ENCODE results near the gene GRID1. TPM values are rescaled to one million over a fixed set of nuclear protein-coding genes. Genes with fewer than 3 reads are reported as not detected.

Gene GRID1
- total and polyA plus RNA-seq, 10 of the 15 experiments (the other 5 are each of a cell fraction or from before 2014, with no cell fraction given): 0.04 to 0.62 (median 0.08) TPM; not detected in 5

- ATAC-seq: no peak
- H3K4me1 ChIP-seq (ENCODE audit: control insufficient read depth, insufficient read depth, low read length): no peaks in the 10 kb centered on the region
- TF ChIP-seq NFYA (IDR thresholded peaks at IDR 0.05; ENCODE audit: borderline replicate concordance, low read depth, low read length): no peak
- no peak for TF ChIP-seq USF1 (IDR thresholded peaks at IDR 0.05; ENCODE audit: borderline replicate concordance, extremely low read length, insufficient read depth, low read depth, low read length)
- no peaks in the 10 kb centered on the region for H4K20me1 ChIP-seq (ENCODE audit: control insufficient read depth, insufficient read depth)
- no peak for DNase-seq (ENCODE audit: low read depth, low spot score)
- intact Hi-C loops (cut with micrococcal nuclease; ENCODE audit: unreplicated experiment): no loop called here
- peaks cover 0 to 4% of the 10 kb centered on the region in 2 experiments; a peak in 2 of 4 replicates for H3K27me3 ChIP-seq (replicated peaks in 1 of 2; ENCODE audit: control insufficient read depth in 2 of 2, insufficient read depth in 2 of 2, low read length in 1 of 2)
- CTCF ChIA-PET: no interaction called here
- in situ Hi-C loops (cut with MboI): no loop called here
- RAD21 ChIA-PET (ENCODE audit: unreplicated experiment): no interaction called here
- no peaks in the 10 kb centered on the region for H3K36me3 ChIP-seq (ENCODE audit: control insufficient read depth in 2 of 2, insufficient read depth in 2 of 2, low read length in 1 of 2)
- no peak overlapping the region for H3K9ac ChIP-seq (ENCODE audit: control insufficient read depth, insufficient read depth, low read length)
- 0% methylated on average over 1 of the region's 1 CpG for WGBS (ENCODE audit: insufficient coverage, insufficient replicate concordance, low lambda C conversion rate, missing lambda C conversion rate)
- no peaks in the 10 kb centered on the region for H3K9me3 ChIP-seq (replicated peaks; ENCODE audit: control insufficient read depth, insufficient read depth, low read length)
- no peak overlapping the region for H2AFZ ChIP-seq (ENCODE audit: control insufficient read depth, low read depth, low read length)
- H3K4me2 ChIP-seq (ENCODE audit: control insufficient read depth, insufficient read depth): no peak overlapping the region
- SMC1A ChIA-PET (ENCODE audit: uncharacterized antibody, unreplicated experiment): no interaction called here
- no peaks in the 10 kb centered on the region for H3K79me2 ChIP-seq (ENCODE audit: control insufficient read depth, insufficient read depth, low read length)
- POLR2A ChIA-PET: no interaction called here
- FAIRE-seq: no peak
- BruUV-seq (replicated peaks): no TSS peak
- H3K27ac ChIP-seq (ENCODE audit: control insufficient read depth, insufficient read depth): no peak overlapping the region
- H3K4me3 ChIP-seq: no peak overlapping the region
Measured at GRCh38 chr10:86063341-86063740, 303.3 kb downstream of the GRID1 start.

- no peak overlapping the region for H3K4me3 ChIP-seq
- H3K79me2 ChIP-seq (ENCODE audit: control insufficient read depth, insufficient read depth, low read length): no peaks in the 10 kb centered on the region
- in situ Hi-C loops (cut with MboI): no loop called here
- no peak overlapping the region for H3K9ac ChIP-seq (ENCODE audit: control insufficient read depth, insufficient read depth, low read length)
- H3K4me1 ChIP-seq (ENCODE audit: control insufficient read depth, insufficient read depth, low read length): no peaks in the 10 kb centered on the region
- WGBS (ENCODE audit: insufficient coverage, insufficient replicate concordance, low lambda C conversion rate, missing lambda C conversion rate): 24% methylated on average over 6 of the region's 6 CpGs
- no peaks in the 10 kb centered on the region for H3K36me3 ChIP-seq (ENCODE audit: control insufficient read depth in 2 of 2, insufficient read depth in 2 of 2, low read length in 1 of 2)
- ChIA-PET SMC1A (ENCODE audit: uncharacterized antibody, unreplicated experiment) (no interaction called here), RAD21 (ENCODE audit: unreplicated experiment) (no interaction called here), CTCF (no interaction called here), POLR2A (no interaction called here)
- no peak overlapping the region for H2AFZ ChIP-seq (ENCODE audit: control insufficient read depth, low read depth, low read length)
- no peak overlapping the region for H3K4me2 ChIP-seq (ENCODE audit: control insufficient read depth, insufficient read depth)
- peaks cover 0 to 4% of the 10 kb centered on the region in 2 experiments; a peak in 2 of 4 replicates for H3K27me3 ChIP-seq (replicated peaks in 1 of 2; ENCODE audit: control insufficient read depth in 2 of 2, insufficient read depth in 2 of 2, low read length in 1 of 2)
- no peaks in the 10 kb centered on the region for H4K20me1 ChIP-seq (ENCODE audit: control insufficient read depth, insufficient read depth)
- FAIRE-seq (no peak), DNase-seq (ENCODE audit: low read depth, low spot score) (no peak), ATAC-seq (no peak)
- BruUV-seq (replicated peaks): no TSS peak
- no peaks in the 10 kb centered on the region for H3K9me3 ChIP-seq (replicated peaks; ENCODE audit: control insufficient read depth, insufficient read depth, low read length)
- no peak overlapping the region for H3K27ac ChIP-seq (ENCODE audit: control insufficient read depth, insufficient read depth)
- intact Hi-C loops (cut with micrococcal nuclease; ENCODE audit: unreplicated experiment): no loop called here
- TF ChIP-seq ESRRA (IDR thresholded peaks at IDR 0.05; ENCODE audit: low read length) (no peak), BCL3 (IDR thresholded peaks at IDR 0.05; ENCODE audit: borderline replicate concordance, insufficient read depth, low read depth, low read length, poor library complexity, severe bottlenecking) (no peak), MAX (IDR thresholded peaks at IDR 0.05; ENCODE audit: low read depth, low read length) (no peak), RB1 (IDR thresholded peaks at IDR 0.05; ENCODE audit: borderline replicate concordance) (no peak), TCF12 (IDR thresholded peaks at IDR 0.05; ENCODE audit: low read depth, low read length) (no peak), SREBF2 (IDR thresholded peaks at IDR 0.05; ENCODE audit: low read length) (no peak), MYB (IDR thresholded peaks at IDR 0.05; ENCODE audit: borderline replicate concordance, low read depth, low read length) (no peak), BACH1 (IDR thresholded peaks at IDR 0.05; ENCODE audit: borderline replicate concordance) (no peak), SPI1 (IDR thresholded peaks at IDR 0.05; ENCODE audit: borderline replicate concordance, insufficient read depth, low read depth, low read length) (no peak), BHLHE40 (IDR thresholded peaks at IDR 0.05; ENCODE audit: borderline replicate concordance in 1 of 2, low read depth in 2 of 2, low read length in 1 of 2) (no peak), MEF2A (IDR thresholded peaks at IDR 0.05; ENCODE audit: insufficient read depth, low read depth, low read length) (no peak), PML (IDR thresholded peaks at IDR 0.05; ENCODE audit: low read length) (no peak), ZNF384 (IDR thresholded peaks at IDR 0.05; ENCODE audit: borderline replicate concordance, low read depth, low read length) (no peak), WRNIP1 (IDR thresholded peaks at IDR 0.05; ENCODE audit: borderline replicate concordance, low read depth, low read length) (no peak), CBFB (IDR thresholded peaks at IDR 0.05; ENCODE audit: low read depth) (no peak)
Measured at GRCh38 chr10:86062647-86063145, 303.9 kb downstream of the GRID1 start.
